OCI-LY3 (cell line): ENCODE results near the gene CTPS1.

Experiments
- H2AFZ ChIP-seq: fragments of 200-600, 300-600 bp; shearing (Covaris generic); 2 replicates; pipeline ENCODE4 v1.6.0; 2014; ENCODE audit warnings: antibody characterized with exemption, low read depth, low read length
- H3K27ac ChIP-seq: fragments of 200-600, 300-600 bp; sonication (generic); 2 replicates; pipeline ENCODE4 v1.5.1; 2014; ENCODE audit warnings: mild to moderate bottlenecking, low read length, moderate library complexity, mixed read lengths
- H3K27me3 ChIP-seq: fragments of 200-600, 300-600 bp; sonication (generic); 2 replicates; pipeline ENCODE4 v1.6.1; 2014; ENCODE audit warnings: low read depth, low read length, mixed read lengths
- H3K36me3 ChIP-seq: fragments of 200-600, 300-600 bp; sonication (generic); replicated peaks from 2 replicates; pipeline ENCODE3; 2014; ENCODE audit warnings: low read depth, low read length, mixed read lengths
- H3K4me1 ChIP-seq: fragments of 300-600, 200-600 bp; sonication (generic); 2 replicates; pipeline ENCODE4 v1.6.1; 2014; ENCODE audit warnings: low read length, mixed read lengths
- H3K4me2 ChIP-seq: fragments of 200-600, 300-600 bp; sonication (generic); 2 replicates; pipeline ENCODE4 v1.6.1; 2014; ENCODE audit warnings: low read length, mixed read lengths
- H3K4me3 ChIP-seq: fragments of 300-600, 200-600 bp; sonication (generic); 2 replicates; pipeline ENCODE4 v1.5.1; 2014; ENCODE audit warnings: antibody characterized with exemption, mild to moderate bottlenecking, low read length, moderate library complexity
- H3K79me2 ChIP-seq: fragments of 300-600, 200-600 bp; shearing (Covaris generic); 2 replicates; pipeline ENCODE4 v1.6.1; 2014; ENCODE audit warnings: mild to moderate bottlenecking, low read length, mixed read lengths
- H3K9ac ChIP-seq: fragments of 300-600, 200-600 bp; shearing (Covaris generic); 2 replicates; pipeline ENCODE4 v1.6.0; 2014; ENCODE audit warnings: mild to moderate bottlenecking, low read length, moderate library complexity
- H3K9me3 ChIP-seq: fragments of 200-600, 300-600 bp; shearing (Covaris generic); 2 replicates; pipeline ENCODE4 v1.6.1; 2014; ENCODE audit warnings: low read length, mixed read lengths; ENCODE audit not compliant: insufficient read depth
- H4K20me1 ChIP-seq: fragments of 200-600, 300-600 bp; sonication (generic); 2 replicates; pipeline ENCODE4 v1.6.1; 2016; ENCODE audit warnings: low read length, mixed read lengths; ENCODE audit not compliant: insufficient read depth
- EZH2phosphoT487 ChIP-seq: fragments of 200-600 bp; shearing (Covaris generic); IDR thresholded peaks from 2 replicates; pipeline ENCODE4 v1.6.1; 2018; ENCODE audit warnings: antibody characterized with exemption, mixed run types, low read depth
- TF ChIP-seq, protein P1 (sequence below): fragments of 200-600, 300-600 bp; sonication (generic); IDR thresholded peaks from 2 replicates; pipeline ENCODE4 v1.5.1; 2014; ENCODE audit warnings: antibody characterized with exemption, low read length, low read depth

Gene CTPS1

DNA sequence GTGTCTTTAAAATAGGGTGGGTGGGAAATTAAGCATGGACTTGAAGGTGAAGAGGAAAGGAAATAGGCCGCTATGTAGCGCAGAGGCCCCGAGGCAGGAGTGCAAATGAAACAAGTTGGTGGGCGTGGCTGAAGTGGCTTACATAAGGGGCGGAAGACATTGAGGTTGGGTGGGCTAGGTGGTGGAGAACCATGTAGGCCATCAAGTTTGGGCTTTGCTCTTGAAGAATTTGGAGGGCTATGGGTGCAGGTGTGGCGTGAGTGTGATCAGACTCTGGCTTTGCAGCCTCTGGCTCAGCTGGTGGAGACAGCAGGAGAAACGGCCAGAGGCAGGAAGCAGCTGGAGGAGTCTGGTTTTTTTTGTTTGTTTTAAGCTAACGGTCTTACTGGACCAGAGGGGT, 35.4 kb downstream of the CTPS1 start:
- Histone ChIP-seq H4K20me1 (no peaks in the 10 kb centered on the region), H2AFZ (no peak overlapping the region), H3K9me3 (no peaks in the 10 kb centered on the region), H3K79me2 (no peaks in the 10 kb centered on the region), H3K4me2 (no peak overlapping the region), H3K27me3 (no peaks in the 10 kb centered on the region), H3K4me3 (no peak overlapping the region), H3K27ac (no peak overlapping the region), H3K9ac (no peak overlapping the region), H3K36me3 (peaks cover 19% of the 10 kb centered on the region), H3K4me1 (no peaks in the 10 kb centered on the region)
- TF ChIP-seq, protein P1, sequence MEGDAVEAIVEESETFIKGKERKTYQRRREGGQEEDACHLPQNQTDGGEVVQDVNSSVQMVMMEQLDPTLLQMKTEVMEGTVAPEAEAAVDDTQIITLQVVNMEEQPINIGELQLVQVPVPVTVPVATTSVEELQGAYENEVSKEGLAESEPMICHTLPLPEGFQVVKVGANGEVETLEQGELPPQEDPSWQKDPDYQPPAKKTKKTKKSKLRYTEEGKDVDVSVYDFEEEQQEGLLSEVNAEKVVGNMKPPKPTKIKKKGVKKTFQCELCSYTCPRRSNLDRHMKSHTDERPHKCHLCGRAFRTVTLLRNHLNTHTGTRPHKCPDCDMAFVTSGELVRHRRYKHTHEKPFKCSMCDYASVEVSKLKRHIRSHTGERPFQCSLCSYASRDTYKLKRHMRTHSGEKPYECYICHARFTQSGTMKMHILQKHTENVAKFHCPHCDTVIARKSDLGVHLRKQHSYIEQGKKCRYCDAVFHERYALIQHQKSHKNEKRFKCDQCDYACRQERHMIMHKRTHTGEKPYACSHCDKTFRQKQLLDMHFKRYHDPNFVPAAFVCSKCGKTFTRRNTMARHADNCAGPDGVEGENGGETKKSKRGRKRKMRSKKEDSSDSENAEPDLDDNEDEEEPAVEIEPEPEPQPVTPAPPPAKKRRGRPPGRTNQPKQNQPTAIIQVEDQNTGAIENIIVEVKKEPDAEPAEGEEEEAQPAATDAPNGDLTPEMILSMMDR = no peak
- no peak for TF ChIP-seq EZH2phosphoT487

GRCh38 chr1:41015281-41015896, 35.9 kb downstream of the CTPS1 start:
- peaks cover 14% of the 10 kb centered on the region for H3K36me3 ChIP-seq
- H3K27me3 ChIP-seq = no peaks in the 10 kb centered on the region
- no peak overlapping the region for H3K4me3 ChIP-seq
- H3K4me1 ChIP-seq = no peaks in the 10 kb centered on the region
- H3K27ac ChIP-seq = no peak overlapping the region
- no peak overlapping the region for H3K9ac ChIP-seq
- no peaks in the 10 kb centered on the region for H4K20me1 ChIP-seq
- no peaks in the 10 kb centered on the region for H3K9me3 ChIP-seq
- no peak for TF ChIP-seq EZH2phosphoT487
- TF ChIP-seq, protein P1 = no peak
- H3K79me2 ChIP-seq = no peaks in the 10 kb centered on the region
- H3K4me2 ChIP-seq = no peak overlapping the region
- no peak overlapping the region for H2AFZ ChIP-seq

GRCh38 chr1:41015897-41016470, 36.5 kb downstream of the CTPS1 start:
- Histone ChIP-seq H3K4me2 (no peak overlapping the region), H4K20me1 (no peaks in the 10 kb centered on the region)

More at GRCh38 chr1:41015897-41016470, 36.5 kb downstream of the CTPS1 start:
- Histone ChIP-seq H3K9me3 (no peaks in the 10 kb centered on the region), H3K9ac (no peak overlapping the region), H3K4me1 (no peaks in the 10 kb centered on the region), H3K36me3 (peaks cover 9% of the 10 kb centered on the region), H2AFZ (no peak overlapping the region), H3K27me3 (no peaks in the 10 kb centered on the region), H3K4me3 (no peak overlapping the region), H3K27ac (no peak overlapping the region), H3K79me2 (no peaks in the 10 kb centered on the region)
- TF ChIP-seq, protein P1 = no peak
- TF ChIP-seq EZH2phosphoT487 = no peak
